Measurements from ENCODE around the gene C3orf52. TPM values are rescaled to one million over a fixed set of nuclear protein-coding genes. Genes with fewer than 3 reads are reported as not detected.

Gene C3orf52
- total RNA-seq, 1 donor from 2014 or later = 1.4 TPM

DNA sequence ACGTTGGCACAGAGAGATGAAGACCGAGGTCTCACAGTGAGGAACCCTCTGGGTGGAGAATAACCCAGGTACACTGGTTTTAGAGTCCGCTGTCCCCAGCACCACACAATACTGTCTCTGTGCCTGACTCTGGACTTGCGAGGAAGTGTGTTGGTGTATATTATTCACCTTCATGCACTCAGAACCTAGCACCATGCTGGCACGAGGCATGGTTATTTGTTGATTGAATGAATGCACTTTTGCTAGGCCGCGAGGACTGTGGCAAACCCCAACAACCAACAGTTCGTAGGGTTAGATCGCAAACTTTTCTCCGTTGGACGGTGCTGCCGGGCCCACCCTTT is 484 bp upstream of the C3orf52 start:
- peaks cover 14% of the 10 kb centered on the region for H3K4me1 Mint-ChIP-seq (ENCODE audit: unreplicated experiment)
- H3K27me3 Mint-ChIP-seq (ENCODE audit: unreplicated experiment) = peaks cover 10% of the 10 kb centered on the region
- TF ChIP-seq, protein P1, sequence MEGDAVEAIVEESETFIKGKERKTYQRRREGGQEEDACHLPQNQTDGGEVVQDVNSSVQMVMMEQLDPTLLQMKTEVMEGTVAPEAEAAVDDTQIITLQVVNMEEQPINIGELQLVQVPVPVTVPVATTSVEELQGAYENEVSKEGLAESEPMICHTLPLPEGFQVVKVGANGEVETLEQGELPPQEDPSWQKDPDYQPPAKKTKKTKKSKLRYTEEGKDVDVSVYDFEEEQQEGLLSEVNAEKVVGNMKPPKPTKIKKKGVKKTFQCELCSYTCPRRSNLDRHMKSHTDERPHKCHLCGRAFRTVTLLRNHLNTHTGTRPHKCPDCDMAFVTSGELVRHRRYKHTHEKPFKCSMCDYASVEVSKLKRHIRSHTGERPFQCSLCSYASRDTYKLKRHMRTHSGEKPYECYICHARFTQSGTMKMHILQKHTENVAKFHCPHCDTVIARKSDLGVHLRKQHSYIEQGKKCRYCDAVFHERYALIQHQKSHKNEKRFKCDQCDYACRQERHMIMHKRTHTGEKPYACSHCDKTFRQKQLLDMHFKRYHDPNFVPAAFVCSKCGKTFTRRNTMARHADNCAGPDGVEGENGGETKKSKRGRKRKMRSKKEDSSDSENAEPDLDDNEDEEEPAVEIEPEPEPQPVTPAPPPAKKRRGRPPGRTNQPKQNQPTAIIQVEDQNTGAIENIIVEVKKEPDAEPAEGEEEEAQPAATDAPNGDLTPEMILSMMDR (IDR thresholded peaks at IDR 0.05) = no peak
- no peak overlapping the region for H3K27ac Mint-ChIP-seq (ENCODE audit: unreplicated experiment)
- no peaks in the 10 kb centered on the region for H3K36me3 Mint-ChIP-seq (ENCODE audit: unreplicated experiment)
- H3K4me3 Mint-ChIP-seq (ENCODE audit: unreplicated experiment) = peak overlapping the region; percentile 81
- no peaks in the 10 kb centered on the region for H3K9me3 Mint-ChIP-seq (ENCODE audit: unreplicated experiment)
- no peak for DNase-seq (ENCODE audit: extremely low spot score, unreplicated experiment)

DNA sequence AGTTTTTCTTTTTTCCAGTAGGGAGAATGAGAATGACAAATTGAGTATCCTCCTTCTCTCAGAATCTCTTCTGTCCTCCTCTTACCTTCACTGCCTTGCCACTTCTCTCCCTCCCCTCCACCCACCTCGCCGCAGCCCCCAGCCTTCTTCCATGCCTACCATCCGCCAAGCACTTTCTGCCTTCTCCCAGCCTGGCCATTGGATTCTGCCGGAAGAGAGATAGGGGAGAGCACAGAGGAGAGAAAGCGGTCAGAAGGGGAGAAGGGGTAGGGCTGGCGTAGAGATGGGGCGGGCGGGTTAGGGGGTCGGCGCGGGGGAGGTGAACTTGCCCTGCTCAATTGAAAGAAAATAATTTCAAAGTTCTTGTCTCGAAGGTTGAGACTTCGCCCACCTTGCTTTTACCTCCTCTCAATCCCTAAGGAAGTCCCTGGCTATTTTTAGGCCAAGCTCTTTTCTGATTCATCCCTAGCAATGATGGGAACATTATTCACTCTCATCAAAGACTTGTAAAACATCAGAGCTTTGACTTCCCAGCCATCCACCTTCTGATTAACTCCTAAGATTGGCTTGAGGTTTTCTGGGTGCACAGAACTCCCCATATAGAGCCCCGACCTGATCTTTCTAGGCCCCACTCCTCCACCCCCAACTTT is 811 bp downstream of the C3orf52 start:
- Mint-ChIP-seq H3K27ac (ENCODE audit: unreplicated experiment) (peak overlapping the region; percentile 52), H3K9me3 (ENCODE audit: unreplicated experiment) (no peaks in the 10 kb centered on the region), H3K4me1 (ENCODE audit: unreplicated experiment) (peaks cover 14% of the 10 kb centered on the region), H3K36me3 (ENCODE audit: unreplicated experiment) (no peaks in the 10 kb centered on the region), H3K4me3 (ENCODE audit: unreplicated experiment) (peak overlapping the region; percentile 81), H3K27me3 (ENCODE audit: unreplicated experiment) (peaks cover 6% of the 10 kb centered on the region)
- TF ChIP-seq, protein P1 (IDR thresholded peaks at IDR 0.05) = no peak
- DNase-seq (ENCODE audit: extremely low spot score, unreplicated experiment) = no peak

DNA sequence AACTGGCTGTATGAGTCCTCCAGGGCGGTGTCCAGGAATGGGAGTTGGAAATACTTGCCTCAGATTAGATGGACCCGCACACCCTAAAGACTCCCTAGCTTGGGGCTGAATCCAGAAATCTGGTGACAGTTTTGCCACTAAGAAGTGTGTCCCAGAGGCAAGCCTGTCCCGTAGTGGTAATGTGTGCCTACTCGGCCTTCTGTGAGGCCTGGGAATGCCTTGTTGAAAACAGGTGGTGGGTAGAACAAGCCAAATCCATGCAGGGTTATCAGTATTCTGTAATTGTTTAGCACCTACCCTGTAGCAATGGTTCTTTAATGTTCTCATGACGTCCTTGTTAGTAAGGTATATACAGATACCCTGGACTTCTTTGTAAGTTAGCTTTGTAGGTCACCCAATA is 1.6 kb downstream of the C3orf52 start:
- no peak for DNase-seq (ENCODE audit: extremely low spot score, unreplicated experiment)
- Mint-ChIP-seq H3K27me3 (ENCODE audit: unreplicated experiment) (peaks cover 6% of the 10 kb centered on the region), H3K36me3 (ENCODE audit: unreplicated experiment) (no peaks in the 10 kb centered on the region), H3K4me1 (ENCODE audit: unreplicated experiment) (peaks cover 20% of the 10 kb centered on the region), H3K27ac (ENCODE audit: unreplicated experiment) (peak overlapping the region; percentile 18), H3K9me3 (ENCODE audit: unreplicated experiment) (no peaks in the 10 kb centered on the region), H3K4me3 (ENCODE audit: unreplicated experiment) (no peak overlapping the region)
- TF ChIP-seq, protein P1 (IDR thresholded peaks at IDR 0.05) = no peak

DNA sequence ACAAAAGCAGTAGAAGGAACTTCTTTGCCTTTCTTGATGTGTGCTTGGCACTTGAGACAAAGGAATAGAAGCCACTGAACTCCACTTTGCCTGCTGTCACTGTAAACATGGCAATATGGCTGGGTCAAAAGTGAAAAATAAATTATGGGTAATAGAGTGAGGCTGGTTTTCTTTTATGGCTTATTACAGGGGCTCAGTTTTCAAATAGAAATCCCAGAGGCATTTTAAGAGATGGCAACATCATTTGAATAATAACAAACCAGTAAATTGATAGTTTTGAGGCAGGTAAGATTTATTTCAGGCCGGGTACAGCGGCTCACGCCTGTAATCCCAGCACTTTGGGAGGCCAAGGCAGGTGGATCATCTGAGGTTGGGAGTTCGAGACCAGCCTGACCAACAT is 2.8 kb downstream of the C3orf52 start:
- Mint-ChIP-seq H3K27me3 (ENCODE audit: unreplicated experiment) (peaks cover 5% of the 10 kb centered on the region), H3K9me3 (ENCODE audit: unreplicated experiment) (no peaks in the 10 kb centered on the region), H3K4me1 (ENCODE audit: unreplicated experiment) (peaks cover 28% of the 10 kb centered on the region), H3K36me3 (ENCODE audit: unreplicated experiment) (peaks cover 2% of the 10 kb centered on the region), H3K27ac (ENCODE audit: unreplicated experiment) (no peak overlapping the region), H3K4me3 (ENCODE audit: unreplicated experiment) (no peak overlapping the region)
- DNase-seq (ENCODE audit: extremely low spot score, unreplicated experiment) = no peak
- TF ChIP-seq, protein P1 (IDR thresholded peaks at IDR 0.05) = no peak

DNA sequence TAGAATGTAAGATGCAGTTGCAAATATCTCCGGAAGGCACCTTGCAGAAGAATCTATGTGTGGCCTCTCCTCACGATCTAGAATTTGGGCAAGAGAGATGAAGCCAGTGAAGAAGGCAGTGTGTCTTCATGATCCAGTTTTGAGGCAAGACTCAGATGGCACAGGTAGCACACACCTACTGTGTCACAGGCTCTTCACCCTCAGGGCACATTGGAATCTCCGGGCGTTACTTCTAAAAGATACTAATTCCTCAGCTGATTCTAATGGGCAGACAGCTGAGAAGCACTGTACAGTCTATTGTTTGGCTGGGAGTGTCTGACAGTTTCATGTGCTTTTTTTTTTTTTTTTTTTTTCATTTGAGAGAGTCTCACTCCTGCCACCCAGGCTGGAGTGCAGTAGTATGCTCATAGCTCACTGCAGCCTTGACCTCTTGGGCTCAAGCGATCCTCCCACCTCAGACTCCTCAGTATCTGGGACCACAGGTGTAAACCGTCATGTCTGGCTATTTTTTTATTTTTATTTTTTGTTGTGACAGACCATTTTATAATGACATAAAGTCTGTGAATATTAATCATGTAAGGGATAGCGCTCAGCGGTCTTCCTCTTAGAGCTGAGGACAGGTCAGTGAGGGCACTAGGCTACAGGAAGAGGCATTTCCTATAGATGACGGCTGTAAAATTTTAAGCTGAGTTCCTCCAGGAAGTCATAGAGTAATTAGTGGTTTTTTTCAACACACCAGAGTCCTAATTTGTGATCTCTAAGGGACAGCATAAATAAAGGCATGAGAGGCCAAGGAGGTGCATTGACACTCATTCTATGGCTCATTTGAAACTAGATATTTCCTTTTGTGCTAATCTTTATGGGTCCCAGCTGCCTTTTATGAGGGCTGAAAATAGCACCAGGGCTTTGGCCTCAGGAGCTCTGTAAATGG is 4.0 kb downstream of the C3orf52 start:
- peaks cover 2% of the 10 kb centered on the region for H3K36me3 Mint-ChIP-seq (ENCODE audit: unreplicated experiment)
- no peak overlapping the region for H3K4me3 Mint-ChIP-seq (ENCODE audit: unreplicated experiment)
- peaks cover under 1% of the 10 kb centered on the region for H3K27me3 Mint-ChIP-seq (ENCODE audit: unreplicated experiment)
- no peak overlapping the region for H3K27ac Mint-ChIP-seq (ENCODE audit: unreplicated experiment)
- H3K9me3 Mint-ChIP-seq (ENCODE audit: unreplicated experiment) = peaks cover under 1% of the 10 kb centered on the region
- TF ChIP-seq, protein P1 (IDR thresholded peaks at IDR 0.05) = no peak
- DNase-seq (ENCODE audit: extremely low spot score, unreplicated experiment) = no peak
- H3K4me1 Mint-ChIP-seq (ENCODE audit: unreplicated experiment) = peaks cover 28% of the 10 kb centered on the region
